Measurements from ENCODE around the gene CATSPERB.

DNA sequence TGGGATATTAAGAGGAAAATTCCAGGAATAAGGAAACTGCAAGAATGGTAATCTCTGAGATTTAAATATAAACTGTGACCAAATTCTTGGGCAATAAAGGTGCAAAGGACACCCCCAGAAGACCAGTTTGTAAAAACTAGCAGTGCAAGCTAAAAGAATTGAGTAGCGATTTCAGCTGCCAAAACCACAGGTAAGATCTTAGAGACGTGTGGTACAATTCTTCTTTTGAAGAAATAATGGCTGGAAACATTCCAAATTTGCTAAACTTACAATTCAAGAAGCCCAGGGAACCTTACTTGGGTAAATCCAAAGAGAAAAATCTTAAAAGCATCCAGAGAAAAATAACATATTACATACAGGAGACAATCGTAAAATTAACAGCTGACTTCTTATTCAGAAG lies 12.0 kb downstream of the CATSPERB start:
- no peak for TF ChIP-seq ZNF274 (IDR thresholded peaks at IDR 0.05; ENCODE audit: insufficient read depth, insufficient read length)
- no peak for TF ChIP-seq HCFC1 (IDR thresholded peaks at IDR 0.05; ENCODE audit: low read length)
- no peak for TF ChIP-seq RAD21 (IDR thresholded peaks at IDR 0.05; ENCODE audit: insufficient read depth, low read depth, low read length)
- TF ChIP-seq CTCF (IDR thresholded peaks at IDR 0.05 in 2 of 3, conservative IDR thresholded peaks at IDR 0.05 in 1 of 3; ENCODE audit: control insufficient read depth in 2 of 3, extremely low read depth in 1 of 3, insufficient read depth in 1 of 3, low read depth in 3 of 3, low read length in 3 of 3) = no peak
- TF ChIP-seq JUNB (IDR thresholded peaks at IDR 0.05) = no peak
- no peak for TF ChIP-seq MXI1 (IDR thresholded peaks at IDR 0.05; ENCODE audit: low read depth, low read length)
- TF ChIP-seq SMC3 (IDR thresholded peaks at IDR 0.05; ENCODE audit: borderline replicate concordance, low read length) = no peak
- no peak for TF ChIP-seq STAT3 (IDR thresholded peaks at IDR 0.05; ENCODE audit: low read depth, low read length)
- TF ChIP-seq CBX3 (IDR thresholded peaks at IDR 0.05; ENCODE audit: borderline replicate concordance, low read depth) = no peak
- TF ChIP-seq POLR2AphosphoS2 (IDR thresholded peaks at IDR 0.05; ENCODE audit: low read depth, low read length) = no peak
- no peak for TF ChIP-seq CREM (IDR thresholded peaks at IDR 0.05; ENCODE audit: low read depth)
- no peak for TF ChIP-seq POLR2A (IDR thresholded peaks at IDR 0.05; ENCODE audit: low read depth, low read length)
- no peak for TF ChIP-seq HSF1 (IDR thresholded peaks at IDR 0.05; ENCODE audit: low read depth, low read length)
- TF ChIP-seq KAT2A (conservative IDR thresholded peaks at IDR 0.05; ENCODE audit: control insufficient read depth, low read depth, low read length) = no peak

All from GM12878 (cell line).